GM12878 (cell line): Measurements from ENCODE around the gene LYPD4. TPM values are rescaled to one million over a fixed set of nuclear protein-coding genes. Genes with fewer than 3 reads are reported as not detected.

Source experiments
- ATAC-seq: fragments of 200-7000 bp; cut with Tn5 transposase; 3 replicates; pipeline ENCODE4 v1.9.1; 2020; ENCODE audit warnings: mild to moderate bottlenecking, moderate library complexity
- BruUV-seq: library from RNA; stranded (reverse); fragments of 400-500 nt; replicated peaks from 2 replicates; lab custom pipeline; 2021; lab: Mats Ljungman, UMichigan
- CTCF ChIA-PET: fragments of 300-600 bp; sonication (Branson Sonifier 250); formaldehyde crosslinking; extraction: SDS; loops from one replicate; lab custom pipeline; 2021; ENCODE audit warnings: inconsistent platforms; lab: Yijun Ruan, JAX
- POLR2A ChIA-PET: fragments of 350-600 bp; formaldehyde crosslinking; extraction: SDS; loops from one replicate; lab custom pipeline; 2021; ENCODE audit warnings: inconsistent platforms; lab: Charles Lee
- RAD21 ChIA-PET: fragments of 300-600 bp; sonication (Branson Sonifier 250); formaldehyde crosslinking; loops from one replicate; lab custom pipeline; 2023; ENCODE audit warnings: antibody characterized with exemption; ENCODE audit not compliant: unreplicated experiment; lab: Charles Lee
- SMC1A ChIA-PET: fragments of 300-600 bp; sonication (Branson Sonifier 250); formaldehyde crosslinking; loops from one replicate; lab custom pipeline; 2023; ENCODE audit not compliant: unreplicated experiment, uncharacterized antibody; lab: Charles Lee
- DNase-seq: peaks from one replicate; pipeline ENCODE4 v3.0.0-alpha.2; 2011; ENCODE audit warnings: low read depth, low spot score
- FAIRE-seq: peaks from 3 replicates; lab custom pipeline; 2011; peaks lifted over from hg19 to GRCh38; lab: Jason Lieb, UNC
- H2AFZ ChIP-seq: 2 replicates; pipeline ENCODE4 v1.6.0; 2011; ENCODE audit warnings: low read depth, low read length, control low read depth; ENCODE audit not compliant: control insufficient read depth
- H3K27ac ChIP-seq: 2 replicates; pipeline ENCODE4 v1.5.1; 2011; ENCODE audit warnings: control low read depth; ENCODE audit not compliant: control insufficient read depth, insufficient read depth
- H3K27me3 ChIP-seq, 2 experiments: replicated peaks in 1 of 2; 2 replicates each; pipeline versions ENCODE4 v1.6.0 to v1.6.1; 2011; ENCODE audit warnings: low read length in 1 of 2; ENCODE audit not compliant: control insufficient read depth in 2 of 2, insufficient read depth in 2 of 2
- H3K36me3 ChIP-seq, 2 experiments: 2 replicates each; pipeline ENCODE4 v1.5.1; 2011; ENCODE audit warnings: low read length in 1 of 2; ENCODE audit not compliant: control insufficient read depth in 2 of 2, insufficient read depth in 2 of 2
- H3K4me1 ChIP-seq: 2 replicates; pipeline ENCODE4 v1.6.1; 2011; ENCODE audit warnings: mild to moderate bottlenecking, low read length, moderate library complexity, mixed read lengths; ENCODE audit not compliant: control insufficient read depth, insufficient read depth
- H3K4me2 ChIP-seq: 2 replicates; pipeline ENCODE4 v1.6.0; 2011; ENCODE audit warnings: control low read depth; ENCODE audit not compliant: control insufficient read depth, insufficient read depth
- H3K4me3 ChIP-seq: fragments of 200-600 bp; sonication (generic); 2 replicates; pipeline ENCODE4 v1.5.1; 2016
- H3K79me2 ChIP-seq: 2 replicates; pipeline ENCODE4 v1.6.0; 2011; ENCODE audit warnings: low read length; ENCODE audit not compliant: control insufficient read depth, insufficient read depth
- H3K9ac ChIP-seq: 2 replicates; pipeline ENCODE4 v1.8.0; 2011; ENCODE audit warnings: low read length, control low read depth, mixed read lengths; ENCODE audit not compliant: control insufficient read depth, insufficient read depth
- H3K9me3 ChIP-seq: replicated peaks from 3 replicates; pipeline ENCODE4 v1.5.1; 2011; ENCODE audit warnings: mild to moderate bottlenecking, low read length; ENCODE audit not compliant: control insufficient read depth, insufficient read depth
- H4K20me1 ChIP-seq: 2 replicates; pipeline ENCODE4 v1.6.0; 2011; ENCODE audit not compliant: control insufficient read depth, insufficient read depth
- BCL3 ChIP-seq: IDR thresholded peaks from 2 replicates; pipeline ENCODE4 v1.6.1; 2011; ENCODE audit warnings: borderline replicate concordance, low read depth, mild to moderate bottlenecking, moderate library complexity, low read length; ENCODE audit not compliant: insufficient read depth, poor library complexity, severe bottlenecking
- CBFB ChIP-seq: IDR thresholded peaks from 2 replicates; pipeline ENCODE4 v1.6.1; 2016; ENCODE audit warnings: antibody characterized with exemption, low read depth
- CHD4 ChIP-seq: fragments of 200-600 bp; sonication (generic); IDR thresholded peaks from 2 replicates; pipeline ENCODE4 v1.6.1; 2016; ENCODE audit warnings: mild to moderate bottlenecking
- CREM ChIP-seq: IDR thresholded peaks from 2 replicates; pipeline ENCODE4 v1.6.1; 2014; ENCODE audit warnings: antibody characterized with exemption, low read depth
- FOS ChIP-seq: IDR thresholded peaks from 3 replicates; pipeline ENCODE4 v1.6.1; 2011; ENCODE audit warnings: borderline replicate concordance; ENCODE audit not compliant: insufficient read length; ENCODE audit errors: extremely low read depth
- IRF4 ChIP-seq: IDR thresholded peaks from 2 replicates; pipeline ENCODE4 v1.6.1; 2011; ENCODE audit warnings: low read depth, low read length
- NBN ChIP-seq: fragments of 450-650 bp; IDR thresholded peaks from 2 replicates; pipeline ENCODE4 v1.6.1; 2016
- NFIC ChIP-seq: IDR thresholded peaks from 2 replicates; pipeline ENCODE4 v1.6.1; 2012; ENCODE audit warnings: low read depth, mild to moderate bottlenecking, inconsistent platforms, low read length, moderate library complexity
- PAX5 ChIP-seq: IDR thresholded peaks from 2 replicates; pipeline ENCODE4 v1.6.1; 2011; ENCODE audit warnings: low read depth, low read length, borderline replicate concordance
- RUNX3 ChIP-seq: IDR thresholded peaks from 2 replicates; pipeline ENCODE4 v1.6.1; 2012; ENCODE audit warnings: low read length, inconsistent platforms
- SKIL ChIP-seq: fragments of 450-650 bp; IDR thresholded peaks from 2 replicates; pipeline ENCODE4 v1.6.1; 2017; ENCODE audit warnings: mild to moderate bottlenecking, low read depth, inconsistent platforms; ENCODE audit not compliant: poor library complexity, severe bottlenecking
- SMARCA5 ChIP-seq: fragments of 450-650 bp; IDR thresholded peaks from 2 replicates; pipeline ENCODE4 v1.6.1; 2017; ENCODE audit warnings: mild to moderate bottlenecking
- SREBF1 ChIP-seq: IDR thresholded peaks from 2 replicates; pipeline ENCODE4 v1.6.1; 2012; ENCODE audit warnings: mild to moderate bottlenecking, low read length
- TCF3 ChIP-seq: IDR thresholded peaks from 2 replicates; pipeline ENCODE4 v1.6.1; 2012; ENCODE audit warnings: low read depth, mild to moderate bottlenecking, low read length, borderline replicate concordance; ENCODE audit not compliant: insufficient read depth
- WGBS: methylation state at CpG from one replicate; pipeline ENCODE4 v1.1.6; 2016; ENCODE audit warnings: low lambda C conversion rate; ENCODE audit not compliant: insufficient replicate concordance, insufficient coverage; ENCODE audit errors: missing lambda C conversion rate; 5-methylcytosine and 5-hydroxymethylcytosine counted together
- in situ Hi-C: fragments of 300-500 bp; cut with MboI; formaldehyde crosslinking; loops from 9 replicates; pipeline ENCODE4 v1.14.3; 2018; ENCODE audit warnings: mixed read lengths
- intact Hi-C: fragments of 100-400 bp; cut with micrococcal nuclease; formaldehyde crosslinking; loops from one replicate; pipeline ENCODE4 v1.14.2; 2022; ENCODE audit not compliant: unreplicated experiment
- polyA plus RNA-seq, 11 experiments: library from polyadenylated mRNA; depleted of rRNA in 4 of 11; unstranded in 6 of 11; stranded (reverse) in 5 of 11; fragments of >200 nt; fragmentation: Nextera tagmentation in 4 of 11; fragmentation: Illumina TruSeq in 1 of 11; extraction: Ambion mirVana in 4 of 11; extraction: Trizol in 1 of 11; gene quantifications; 1 replicate in 1 of 11; 2 replicates in 10 of 11; pipeline versions ENCODE4 v1.2.1 to v1.2.3, GENCODE V29; 2011 to 2016; ENCODE audit warnings: inconsistent platforms in 2 of 11, missing spikeins in 2 of 11, low read depth in 1 of 11
- total RNA-seq, 4 experiments: library from RNA; depleted of rRNA in 3 of 4; stranded (reverse); fragments of >200 nt in 3 of 4; fragmentation: Illumina TruSeq in 1 of 4; extraction: Trizol in 1 of 4; gene quantifications; 2 replicates each; pipeline versions ENCODE4 v1.2.1 to v1.2.3, GENCODE V29; 2013 to 2021
- TF ChIP-seq, protein P1 (sequence below): fragments of 450-650 bp; formaldehyde crosslinking; IDR thresholded peaks from 2 replicates; pipeline ENCODE4 v1.4.0; 2022; ENCODE audit warnings: mild to moderate bottlenecking, moderate library complexity
- TF ChIP-seq, protein P2 (sequence below): fragments of 450-650 bp; IDR thresholded peaks from 2 replicates; pipeline ENCODE4 v1.6.1; 2017; ENCODE audit warnings: low read depth, mild to moderate bottlenecking, moderate library complexity

Gene LYPD4
- total and polyA plus RNA-seq, 10 of the 15 experiments (the other 5 are each of a cell fraction or from before 2014, with no cell fraction given): not detected

GRCh38 chr19:41807176-41807575 lies 37.3 kb downstream of the LYPD4 start:
- ChIA-PET RAD21 (no interaction called here), POLR2A (no interaction called here), SMC1A (no interaction called here), CTCF (interaction anchor here (1.3 to 1.5 kb wide), 2 partner anchors 11 to 14 kb away, joined by 3 to 5 read pairs; no protein-coding TSS in a partner anchor)
- no peaks in the 10 kb centered on the region for H3K79me2 ChIP-seq
- no peak overlapping the region for H3K4me3 ChIP-seq
- FAIRE-seq (no peak), DNase-seq (no peak), ATAC-seq (no peak)
- H3K9me3 ChIP-seq: no peaks in the 10 kb centered on the region
- H3K27ac ChIP-seq: no peak overlapping the region
- no peaks in the 10 kb centered on the region; a peak in 1 of 4 replicates for H3K27me3 ChIP-seq
- H3K9ac ChIP-seq: no peak overlapping the region
- intact Hi-C loops: no loop called here
- no peaks in the 10 kb centered on the region; the same call in 1 of the 2 replicates for H4K20me1 ChIP-seq
- BruUV-seq: no TSS peak
- H3K4me2 ChIP-seq: no peak overlapping the region
- WGBS: 17% methylated on average over 3 of the region's 3 CpGs
- H2AFZ ChIP-seq: no peak overlapping the region
- H3K4me1 ChIP-seq: peaks cover 5% of the 10 kb centered on the region
- H3K36me3 ChIP-seq: no peaks in the 10 kb centered on the region
- in situ Hi-C loops: no loop called here
- TF ChIP-seq BCL3: no peak
- TF ChIP-seq, protein P1, sequence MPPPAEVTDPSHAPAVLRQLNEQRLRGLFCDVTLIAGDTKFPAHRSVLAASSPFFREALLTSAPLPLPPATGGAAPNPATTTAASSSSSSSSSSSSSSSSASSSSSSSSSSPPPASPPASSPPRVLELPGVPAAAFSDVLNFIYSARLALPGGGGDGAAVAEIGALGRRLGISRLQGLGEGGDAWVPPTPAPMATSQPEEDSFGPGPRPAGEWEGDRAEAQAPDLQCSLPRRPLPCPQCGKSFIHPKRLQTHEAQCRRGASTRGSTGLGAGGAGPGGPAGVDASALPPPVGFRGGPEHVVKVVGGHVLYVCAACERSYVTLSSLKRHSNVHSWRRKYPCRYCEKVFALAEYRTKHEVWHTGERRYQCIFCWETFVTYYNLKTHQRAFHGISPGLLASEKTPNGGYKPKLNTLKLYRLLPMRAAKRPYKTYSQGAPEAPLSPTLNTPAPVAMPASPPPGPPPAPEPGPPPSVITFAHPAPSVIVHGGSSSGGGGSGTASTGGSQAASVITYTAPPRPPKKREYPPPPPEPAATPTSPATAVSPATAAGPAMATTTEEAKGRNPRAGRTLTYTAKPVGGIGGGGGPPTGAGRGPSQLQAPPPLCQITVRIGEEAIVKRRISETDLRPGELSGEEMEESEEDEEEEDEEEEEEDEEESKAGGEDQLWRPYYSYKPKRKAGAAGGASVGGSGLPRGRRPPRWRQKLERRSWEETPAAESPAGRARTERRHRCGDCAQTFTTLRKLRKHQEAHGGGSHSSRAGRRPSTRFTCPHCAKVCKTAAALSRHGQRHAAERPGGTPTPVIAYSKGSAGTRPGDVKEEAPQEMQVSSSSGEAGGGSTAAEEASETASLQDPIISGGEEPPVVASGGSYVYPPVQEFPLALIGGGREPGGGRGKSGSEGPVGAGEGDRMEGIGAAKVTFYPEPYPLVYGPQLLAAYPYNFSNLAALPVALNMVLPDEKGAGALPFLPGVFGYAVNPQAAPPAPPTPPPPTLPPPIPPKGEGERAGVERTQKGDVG: no peak
- no peak for TF ChIP-seq CREM
- TF ChIP-seq TCF3: no peak
- TF ChIP-seq NFIC: no peak
- no peak for TF ChIP-seq NBN
- TF ChIP-seq SREBF1: no peak
- TF ChIP-seq, protein P2, sequence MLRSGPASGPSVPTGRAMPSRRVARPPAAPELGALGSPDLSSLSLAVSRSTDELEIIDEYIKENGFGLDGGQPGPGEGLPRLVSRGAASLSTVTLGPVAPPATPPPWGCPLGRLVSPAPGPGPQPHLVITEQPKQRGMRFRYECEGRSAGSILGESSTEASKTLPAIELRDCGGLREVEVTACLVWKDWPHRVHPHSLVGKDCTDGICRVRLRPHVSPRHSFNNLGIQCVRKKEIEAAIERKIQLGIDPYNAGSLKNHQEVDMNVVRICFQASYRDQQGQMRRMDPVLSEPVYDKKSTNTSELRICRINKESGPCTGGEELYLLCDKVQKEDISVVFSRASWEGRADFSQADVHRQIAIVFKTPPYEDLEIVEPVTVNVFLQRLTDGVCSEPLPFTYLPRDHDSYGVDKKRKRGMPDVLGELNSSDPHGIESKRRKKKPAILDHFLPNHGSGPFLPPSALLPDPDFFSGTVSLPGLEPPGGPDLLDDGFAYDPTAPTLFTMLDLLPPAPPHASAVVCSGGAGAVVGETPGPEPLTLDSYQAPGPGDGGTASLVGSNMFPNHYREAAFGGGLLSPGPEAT: no peak
- no peak for TF ChIP-seq PAX5
- TF ChIP-seq SKIL: no peak
- TF ChIP-seq CBFB: no peak
- TF ChIP-seq CHD4: no peak
- TF ChIP-seq FOS: no peak
- TF ChIP-seq SMARCA5: no peak
- no peak for TF ChIP-seq RUNX3
- no peak for TF ChIP-seq IRF4
